PC-3 (cell line): ENCODE results near the gene CREM. TPM values are rescaled to one million over a fixed set of nuclear protein-coding genes. Genes with fewer than 3 reads are reported as not detected.
A peak's percentile ranks its signal among the peaks of the same experiment; 100 is the strongest.

Experiments
- ATAC-seq: fragments of 200-7000 bp; cut with Tn5 transposase; 2 replicates; pipeline ENCODE4 v1.9.1; 2020; ENCODE audit warnings: mild to moderate bottlenecking, moderate library complexity
- BruUV-seq: library from RNA; stranded (reverse); fragments of 400-500 nt; replicated peaks from 2 replicates; lab custom pipeline; 2021; lab: Mats Ljungman, UMichigan
- CTCF ChIA-PET: fragments of 300-600 bp; sonication (Branson Sonifier 250); formaldehyde crosslinking; loops from one replicate; lab custom pipeline; 2022; ENCODE audit warnings: antibody characterized with exemption; lab: Charles Lee
- POLR2A ChIA-PET: fragments of 300-600 bp; sonication (Branson Sonifier 250); formaldehyde crosslinking; loops from one replicate; lab custom pipeline; 2022; ENCODE audit warnings: antibody characterized with exemption; ENCODE audit not compliant: unreplicated experiment; lab: Charles Lee
- DNase-seq: peaks from one replicate; pipeline ENCODE4 v3.0.0-alpha.2; 2015
- H2AFZ ChIP-seq: fragments of 300-600 bp; sonication (generic); 2 replicates; pipeline ENCODE4 v1.6.0; 2016; ENCODE audit warnings: antibody characterized with exemption, low read length
- H3F3A ChIP-seq: fragments of 300-600 bp; sonication (generic); one replicate; pipeline ENCODE4 v1.6.0; 2017; ENCODE audit warnings: antibody characterized with exemption, low read length, control low read depth, mild to moderate bottlenecking; ENCODE audit not compliant: unreplicated experiment
- H3K27ac ChIP-seq: fragments of 300-600 bp; sonication (generic); 2 replicates; pipeline ENCODE4 v1.5.1; 2016; ENCODE audit warnings: mild to moderate bottlenecking, low read length
- H3K27me3 ChIP-seq: fragments of 300-600 bp; sonication (generic); 2 replicates; pipeline ENCODE4 v1.6.1; 2016; ENCODE audit warnings: low read length, mixed read lengths
- H3K36me3 ChIP-seq: fragments of 300-600 bp; sonication (generic); 2 replicates; pipeline ENCODE4 v1.6.1; 2016; ENCODE audit warnings: low read depth, mixed run types, low read length, mixed read lengths
- H3K4me1 ChIP-seq: fragments of 300-600 bp; sonication (generic); 2 replicates; pipeline ENCODE4 v1.5.1; 2016; ENCODE audit warnings: low read length; ENCODE audit not compliant: insufficient read depth
- H3K4me2 ChIP-seq: fragments of 300-600 bp; sonication (generic); 2 replicates; pipeline ENCODE4 v1.6.0; 2016; ENCODE audit warnings: low read length
- H3K4me3 ChIP-seq: fragments of 300-600 bp; sonication (generic); 2 replicates; pipeline ENCODE4 v1.5.1; 2016; ENCODE audit warnings: mild to moderate bottlenecking, low read length, mixed read lengths
- H3K79me2 ChIP-seq: fragments of 300-600 bp; sonication (generic); 2 replicates; pipeline ENCODE4 v1.6.1; 2017; ENCODE audit warnings: low read length, mixed read lengths
- H3K9ac ChIP-seq: fragments of 300-600 bp; sonication (generic); 2 replicates; pipeline ENCODE4 v1.6.0; 2016; ENCODE audit warnings: mild to moderate bottlenecking, low read length
- H3K9me2 ChIP-seq: fragments of 300-600 bp; sonication (generic); replicated peaks from 2 replicates; pipeline ENCODE4 v1.6.1; 2016; ENCODE audit warnings: mixed run types, low read length, mixed read lengths
- H3K9me3 ChIP-seq: fragments of 300-600 bp; sonication (generic); 2 replicates; pipeline ENCODE4 v1.6.1; 2016; ENCODE audit warnings: low read length, mixed read lengths
- H4K20me1 ChIP-seq: fragments of 300-600 bp; sonication (generic); 2 replicates; pipeline ENCODE4 v1.6.1; 2016; ENCODE audit warnings: low read length, mixed read lengths
- CTCF ChIP-seq: fragments of 300-600 bp; sonication (generic); conservative IDR thresholded peaks from 2 replicates; pipeline ENCODE4 v1.5.1; 2017; ENCODE audit warnings: antibody characterized with exemption, low read depth, mild to moderate bottlenecking, low read length
- EZH2 ChIP-seq: fragments of 300-600 bp; sonication (generic); IDR thresholded peaks from one replicate; pipeline ENCODE4 v1.6.1; 2017; ENCODE audit warnings: antibody characterized with exemption, mild to moderate bottlenecking, low read length; ENCODE audit not compliant: unreplicated experiment
- EZH2phosphoT487 ChIP-seq: fragments of 300-600 bp; sonication (generic); IDR thresholded peaks from 2 replicates; pipeline ENCODE4 v1.6.1; 2018; ENCODE audit warnings: mild to moderate bottlenecking, antibody characterized with exemption, low read length, borderline replicate concordance
- intact Hi-C: fragments of 100-400 bp; cut with micrococcal nuclease; formaldehyde crosslinking; loops from 2 replicates; pipeline ENCODE4 v1.9.0; 2023
- microRNA-seq: library from miRNA; unstranded; fragments of <30 nt; microRNA quantifications from one replicate; pipeline ENCODE4 v1.1.0, GENCODE V29; 2020; ENCODE audit not compliant: unreplicated experiment
- total RNA-seq: library from RNA; depleted of rRNA; stranded (reverse); fragments of >200 nt; gene quantifications from 2 replicates; pipeline ENCODE4 v1.2.3, GENCODE V29; 2014; rRNA removed

The CREM gene
- total RNA-seq, 1 experiment from 2014 or later = 195 TPM

GRCh38 chr10:35262436-35262835, 135.8 kb downstream of the CREM start:
- BruUV-seq = no TSS peak
- ChIA-PET POLR2A (no interaction called here), CTCF (no interaction called here)
- no peaks in the 10 kb centered on the region for H4K20me1 ChIP-seq
- no peaks in the 10 kb centered on the region for H3K79me2 ChIP-seq
- no peaks in the 10 kb centered on the region for H3K36me3 ChIP-seq
- H3K9me2 ChIP-seq = no peaks in the 10 kb centered on the region
- H3K27me3 ChIP-seq = no peaks in the 10 kb centered on the region
- TF ChIP-seq EZH2phosphoT487 (no peak), EZH2 (no peak), CTCF (no peak)
- no peak overlapping the region for H3K9ac ChIP-seq
- ATAC-seq (no peak), DNase-seq (peak; percentile 42)
- intact Hi-C loops = no loop called here
- H3K4me2 ChIP-seq = no peak overlapping the region
- H3K4me1 ChIP-seq = peaks cover 10% of the 10 kb centered on the region
- H3K9me3 ChIP-seq = peaks cover 8% of the 10 kb centered on the region
- no peak overlapping the region for H3K27ac ChIP-seq
- H2AFZ ChIP-seq = no peak overlapping the region
- H3F3A ChIP-seq = no peaks in the 10 kb centered on the region
- H3K4me3 ChIP-seq = no peak overlapping the region

Small RNA genes lying within 50 kb of the gene (microRNA-seq; reads per million reads assigned to microRNA genes)
- gene MIR3611 = 13.0 reads per million, percentile 40 among the genes with 10 or more reads in this experiment

Other genes with a start within 250 kb of the CREM start
- 119 and 129 TPM in 2 replicates for gene CUL2, start 36.5 kb upstream of the CREM start, total RNA-seq
- 145 and 146 TPM in 2 replicates for gene CCNY, start 209.7 kb downstream of the CREM start, total RNA-seq